ENCODE results near the gene TNPO3. TPM values are rescaled to one million over a fixed set of nuclear protein-coding genes. Genes with fewer than 3 reads are reported as not detected.

Gene TNPO3
- total RNA-seq, 3 donors from 2014 or later (not counting 1 experiment from before 2014, with no cell fraction given), result 33.9 to 41.1 (median 37.9) TPM

DNA sequence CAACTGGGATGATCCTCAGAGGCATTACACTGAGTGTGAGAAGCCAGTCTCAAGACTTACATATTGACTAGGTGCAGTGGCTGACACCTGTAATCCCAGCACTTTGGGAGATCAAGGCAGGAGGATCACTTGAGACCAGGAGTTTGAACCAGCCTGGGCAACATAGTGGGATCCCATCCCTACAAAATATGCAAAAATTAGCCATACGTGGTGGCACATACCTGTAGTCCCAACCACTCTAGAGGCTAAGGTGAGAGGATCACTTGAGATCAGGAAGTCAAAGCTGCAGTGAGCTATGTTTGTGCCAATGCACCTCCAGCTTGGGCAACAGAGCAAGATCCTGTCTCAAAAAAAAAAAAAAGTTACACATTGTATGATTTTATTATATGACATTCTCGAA is 23.5 kb upstream of the TNPO3 start:
- no peaks in the 10 kb centered on the region for H3K9me3 ChIP-seq (ENCODE audit: control insufficient read depth, insufficient read depth, low read length)
- intact Hi-C loops (cut with micrococcal nuclease), result no loop called here
- H3K27ac Mint-ChIP-seq, result no peak overlapping the region
- H3K4me1 Mint-ChIP-seq, result no peaks in the 10 kb centered on the region
- H3K4me3 Mint-ChIP-seq, result no peak overlapping the region
- DNase-seq (no peak), ATAC-seq (no peak)
- H3K27ac ChIP-seq (ENCODE audit: low read length), result no peak overlapping the region
- H3K9me3 Mint-ChIP-seq, result no peaks in the 10 kb centered on the region
- no peaks in the 10 kb centered on the region for H3K27me3 ChIP-seq (ENCODE audit: control insufficient read depth, insufficient read depth, low read length)
- no peaks in the 10 kb centered on the region for H3K36me3 Mint-ChIP-seq
- peaks cover 0 to 6% of the 10 kb centered on the region in 2 donors for H3K27me3 Mint-ChIP-seq (ENCODE audit: low read depth in 2 of 2)
- no peaks in the 10 kb centered on the region for H3K4me1 ChIP-seq (ENCODE audit: control insufficient read depth, insufficient read depth, low read length)
- H3K36me3 ChIP-seq (ENCODE audit: control insufficient read depth, insufficient read depth, low read length), result no peaks in the 10 kb centered on the region
- 95% methylated on average over 2 of the region's 2 CpGs for WGBS (ENCODE audit: insufficient coverage)
- TF ChIP-seq, protein P1, sequence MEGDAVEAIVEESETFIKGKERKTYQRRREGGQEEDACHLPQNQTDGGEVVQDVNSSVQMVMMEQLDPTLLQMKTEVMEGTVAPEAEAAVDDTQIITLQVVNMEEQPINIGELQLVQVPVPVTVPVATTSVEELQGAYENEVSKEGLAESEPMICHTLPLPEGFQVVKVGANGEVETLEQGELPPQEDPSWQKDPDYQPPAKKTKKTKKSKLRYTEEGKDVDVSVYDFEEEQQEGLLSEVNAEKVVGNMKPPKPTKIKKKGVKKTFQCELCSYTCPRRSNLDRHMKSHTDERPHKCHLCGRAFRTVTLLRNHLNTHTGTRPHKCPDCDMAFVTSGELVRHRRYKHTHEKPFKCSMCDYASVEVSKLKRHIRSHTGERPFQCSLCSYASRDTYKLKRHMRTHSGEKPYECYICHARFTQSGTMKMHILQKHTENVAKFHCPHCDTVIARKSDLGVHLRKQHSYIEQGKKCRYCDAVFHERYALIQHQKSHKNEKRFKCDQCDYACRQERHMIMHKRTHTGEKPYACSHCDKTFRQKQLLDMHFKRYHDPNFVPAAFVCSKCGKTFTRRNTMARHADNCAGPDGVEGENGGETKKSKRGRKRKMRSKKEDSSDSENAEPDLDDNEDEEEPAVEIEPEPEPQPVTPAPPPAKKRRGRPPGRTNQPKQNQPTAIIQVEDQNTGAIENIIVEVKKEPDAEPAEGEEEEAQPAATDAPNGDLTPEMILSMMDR (IDR thresholded peaks at IDR 0.05), result no peak
- H3K4me3 ChIP-seq (ENCODE audit: low read length), result no peak overlapping the region

DNA sequence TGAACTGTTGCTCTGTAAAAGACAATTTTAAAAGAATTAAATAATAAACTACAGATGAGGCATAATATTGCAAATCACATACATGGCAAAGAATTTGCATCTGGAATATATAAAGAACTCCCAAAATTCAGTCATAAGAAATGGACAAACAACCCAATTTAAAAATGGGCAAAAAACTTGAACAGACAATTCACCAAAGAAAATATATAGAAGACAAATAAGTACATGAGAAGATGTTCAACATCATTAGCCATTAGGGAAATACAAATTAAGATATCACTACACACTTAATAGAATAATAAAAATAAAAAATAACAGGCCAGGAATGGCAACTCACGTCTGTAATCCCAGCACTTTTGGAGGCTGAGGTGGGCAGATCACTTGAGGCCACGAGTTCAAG is 22.0 kb upstream of the TNPO3 start:
- TF ChIP-seq, protein P1 (IDR thresholded peaks at IDR 0.05), result no peak
- Histone ChIP-seq H3K36me3 (ENCODE audit: control insufficient read depth, insufficient read depth, low read length) (no peaks in the 10 kb centered on the region), H3K4me1 (ENCODE audit: control insufficient read depth, insufficient read depth, low read length) (peaks cover 4% of the 10 kb centered on the region), H3K27me3 (ENCODE audit: control insufficient read depth, insufficient read depth, low read length) (no peaks in the 10 kb centered on the region), H3K27ac (ENCODE audit: low read length) (no peak overlapping the region), H3K4me3 (ENCODE audit: low read length) (no peak overlapping the region), H3K9me3 (ENCODE audit: control insufficient read depth, insufficient read depth, low read length) (no peaks in the 10 kb centered on the region)
- no peaks in the 10 kb centered on the region for H3K36me3 Mint-ChIP-seq
- no peak overlapping the region for H3K27ac Mint-ChIP-seq
- no peaks in the 10 kb centered on the region for H3K9me3 Mint-ChIP-seq
- DNase-seq (no peak), ATAC-seq (no peak)
- H3K4me3 Mint-ChIP-seq, result no peak overlapping the region
- intact Hi-C loops (cut with micrococcal nuclease), result no loop called here
- peaks cover 8 to 9% of the 10 kb centered on the region in 2 donors for H3K4me1 Mint-ChIP-seq
- whole genome bisulfite sequencing (ENCODE audit: insufficient coverage), result 85% methylated on average over 2 of the region's 2 CpGs
- H3K27me3 Mint-ChIP-seq (ENCODE audit: low read depth in 2 of 2), result peaks cover 0 to 6% of the 10 kb centered on the region in 2 donors

DNA sequence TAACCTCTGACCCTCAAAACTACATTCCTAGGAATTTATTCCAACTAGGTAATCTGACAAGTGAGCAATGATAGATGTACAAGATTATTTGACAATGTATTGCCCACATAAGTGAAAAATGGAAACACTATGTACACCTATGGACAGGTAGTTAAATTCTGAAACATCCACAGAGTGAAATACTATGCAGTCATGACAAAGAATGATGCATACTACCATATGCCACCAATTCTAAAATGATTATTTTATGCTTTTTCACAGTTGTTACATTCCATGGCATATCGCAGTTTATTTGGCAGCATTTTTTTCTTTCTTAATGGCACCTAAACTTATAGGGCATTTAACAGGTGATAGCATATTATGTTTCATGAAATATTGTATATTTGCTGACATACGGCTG is 20.1 kb upstream of the TNPO3 start:
- H3K4me1 Mint-ChIP-seq, result peaks cover 8 to 9% of the 10 kb centered on the region in 2 donors
- Histone ChIP-seq H3K27me3 (ENCODE audit: control insufficient read depth, insufficient read depth, low read length) (no peaks in the 10 kb centered on the region), H3K9me3 (ENCODE audit: control insufficient read depth, insufficient read depth, low read length) (no peaks in the 10 kb centered on the region), H3K36me3 (ENCODE audit: control insufficient read depth, insufficient read depth, low read length) (no peaks in the 10 kb centered on the region), H3K4me1 (ENCODE audit: control insufficient read depth, insufficient read depth, low read length) (peaks cover 4% of the 10 kb centered on the region), H3K4me3 (ENCODE audit: low read length) (no peak overlapping the region), H3K27ac (ENCODE audit: low read length) (no peak overlapping the region)
- no peak overlapping the region for H3K4me3 Mint-ChIP-seq
- TF ChIP-seq, protein P1 (IDR thresholded peaks at IDR 0.05), result no peak
- no peaks in the 10 kb centered on the region for H3K36me3 Mint-ChIP-seq
- intact Hi-C loops (cut with micrococcal nuclease), result no loop called here
- peaks cover 0 to 7% of the 10 kb centered on the region in 2 donors for H3K27me3 Mint-ChIP-seq (ENCODE audit: low read depth in 2 of 2)
- no peak for ATAC-seq
- no peak overlapping the region for H3K27ac Mint-ChIP-seq
- no peak for DNase-seq
- 100% methylated on average over 1 of the region's 2 CpGs for WGBS (ENCODE audit: insufficient coverage)
- H3K9me3 Mint-ChIP-seq, result no peaks in the 10 kb centered on the region

DNA sequence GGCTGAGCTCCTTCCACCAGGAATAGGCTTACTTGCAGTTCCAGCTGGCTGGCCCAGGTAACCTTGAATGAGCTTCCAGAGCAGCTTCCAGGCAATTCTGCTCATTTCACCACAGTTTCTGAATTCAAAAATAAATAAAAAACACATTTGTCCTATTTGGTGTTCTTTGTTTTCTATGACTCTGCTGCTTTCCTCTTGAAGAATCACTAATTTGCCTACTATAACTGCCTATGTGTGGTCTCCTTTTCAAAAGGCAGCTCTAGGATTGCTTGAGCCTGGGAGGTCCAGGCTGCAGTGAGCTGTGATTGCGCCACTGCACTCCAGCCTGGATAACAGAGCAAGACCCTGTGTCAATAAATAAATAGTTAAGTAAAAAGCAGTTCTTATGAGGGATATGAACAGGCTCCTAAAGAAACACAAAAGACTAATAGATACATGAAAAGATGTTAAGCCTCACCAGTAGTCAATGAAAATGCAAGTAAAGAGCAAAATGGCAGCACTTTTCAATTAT is 19.5 kb upstream of the TNPO3 start:
- H3K4me3 Mint-ChIP-seq, result no peak overlapping the region
- intact Hi-C loops (cut with micrococcal nuclease), result no loop called here

More for the DNA sequence above, 19.5 kb upstream of the TNPO3 start:
- peaks cover 9% of the 10 kb centered on the region in 2 donors for H3K4me1 Mint-ChIP-seq
- Histone ChIP-seq H3K4me3 (ENCODE audit: low read length) (no peak overlapping the region), H3K4me1 (ENCODE audit: control insufficient read depth, insufficient read depth, low read length) (peaks cover 4% of the 10 kb centered on the region), H3K36me3 (ENCODE audit: control insufficient read depth, insufficient read depth, low read length) (no peaks in the 10 kb centered on the region), H3K27me3 (ENCODE audit: control insufficient read depth, insufficient read depth, low read length) (no peaks in the 10 kb centered on the region), H3K9me3 (ENCODE audit: control insufficient read depth, insufficient read depth, low read length) (no peaks in the 10 kb centered on the region), H3K27ac (ENCODE audit: low read length) (no peak overlapping the region)
- no peaks in the 10 kb centered on the region for H3K36me3 Mint-ChIP-seq
- DNase-seq (no peak), ATAC-seq (no peak)
- no peaks in the 10 kb centered on the region for H3K9me3 Mint-ChIP-seq
- H3K27ac Mint-ChIP-seq, result no peak overlapping the region
- 71% methylated on average over 1 of the region's 1 CpG for WGBS (ENCODE audit: insufficient coverage)
- TF ChIP-seq, protein P1 (IDR thresholded peaks at IDR 0.05), result no peak
- H3K27me3 Mint-ChIP-seq (ENCODE audit: low read depth in 2 of 2), result peaks cover 0 to 11% of the 10 kb centered on the region in 2 donors

All from natural killer cell (primary cell).